Measurements from ENCODE around the gene C10orf67. TPM values are rescaled to one million over a fixed set of nuclear protein-coding genes. Genes with fewer than 3 reads are reported as not detected.

The C10orf67 gene
- total and polyA plus RNA-seq, 9 of the 15 experiments (the other 6 are each of a cell fraction or from before 2014, with no cell fraction given) = not detected

- no peaks in the 10 kb centered on the region for H3K79me2 ChIP-seq (ENCODE audit: control insufficient read depth, insufficient read depth, low read length)
- H3K27me3 ChIP-seq (ENCODE audit: control insufficient read depth in 2 of 2, insufficient read depth in 2 of 2, low read length in 2 of 2) = no peaks in the 10 kb centered on the region
- H3K36me3 ChIP-seq (ENCODE audit: control insufficient read depth, insufficient read depth, low read length) = no peaks in the 10 kb centered on the region
- no peak for DNase-seq (ENCODE audit: extremely low read depth in 1 of 4, low spot score in 3 of 4)
- no peak overlapping the region for H3K4me3 ChIP-seq
- intact Hi-C loops (cut with micrococcal nuclease) (no loop called here), in situ Hi-C loops (cut with MboI) (no loop called here)
- no peak for ATAC-seq
- no peaks in the 10 kb centered on the region for H3K4me1 ChIP-seq (replicated peaks in 1 of 2; ENCODE audit: control insufficient read depth in 2 of 2, insufficient read depth in 2 of 2, low read length in 2 of 2)
- H4K20me1 ChIP-seq (replicated peaks; ENCODE audit: control insufficient read depth, insufficient read depth, low read length) = no peaks in the 10 kb centered on the region
- no peak overlapping the region for H2AFZ ChIP-seq (ENCODE audit: low read depth, low read length)
- no peak overlapping the region for H3K27ac ChIP-seq (ENCODE audit: extremely low read depth, low read depth, low read length)
- ChIA-PET CTCF (ENCODE audit: low intra/inter-chr PET ratio) (no interaction called here), POLR2A (no interaction called here)
- WGBS (ENCODE audit: insufficient coverage, low coverage, missing lambda C conversion rate) = 0% methylated on average over 8 of the region's 8 CpGs
- no peak overlapping the region for H3K9ac ChIP-seq (ENCODE audit: insufficient read depth in 1 of 2, low read depth in 2 of 2, low read length in 2 of 2)
- H3K9me3 ChIP-seq (replicated peaks; ENCODE audit: control insufficient read depth, insufficient read depth, low read depth, low read length) = no peaks in the 10 kb centered on the region
- TF ChIP-seq KAT8 (IDR thresholded peaks at IDR 0.05; ENCODE audit: low read depth) = no peak
- no peak for TF ChIP-seq HIVEP1 (CRISPR knock-in tag; IDR thresholded peaks at IDR 0.05)
- no peak for TF ChIP-seq SREBF2 (CRISPR knock-in tag; IDR thresholded peaks at IDR 0.05)
- H3K9me1 ChIP-seq (ENCODE audit: control insufficient read depth, insufficient read depth, low read length) = no peaks in the 10 kb centered on the region
- BruUV-seq (replicated peaks) = no TSS peak
- FAIRE-seq = no peak
- no peak overlapping the region for H3K4me2 ChIP-seq (ENCODE audit: insufficient read depth, low read length)
Observed at GRCh38 chr10:23359692-23360380, 15.2 kb upstream of the C10orf67 start.

- Histone ChIP-seq H3K9me1 (ENCODE audit: control insufficient read depth, insufficient read depth, low read length) (no peaks in the 10 kb centered on the region), H3K27me3 (ENCODE audit: control insufficient read depth in 2 of 2, insufficient read depth in 2 of 2, low read length in 2 of 2) (no peaks in the 10 kb centered on the region), H3K9ac (ENCODE audit: insufficient read depth in 1 of 2, low read depth in 2 of 2, low read length in 2 of 2) (no peak overlapping the region), H3K9me3 (replicated peaks; ENCODE audit: control insufficient read depth, insufficient read depth, low read depth, low read length) (no peaks in the 10 kb centered on the region), H3K4me3 (no peak overlapping the region), H3K79me2 (ENCODE audit: control insufficient read depth, insufficient read depth, low read length) (no peaks in the 10 kb centered on the region), H3K27ac (ENCODE audit: extremely low read depth, low read depth, low read length) (no peak overlapping the region), H3K36me3 (ENCODE audit: control insufficient read depth, insufficient read depth, low read length) (no peaks in the 10 kb centered on the region), H4K20me1 (replicated peaks; ENCODE audit: control insufficient read depth, insufficient read depth, low read length) (no peaks in the 10 kb centered on the region), H3K4me1 (replicated peaks in 1 of 2; ENCODE audit: control insufficient read depth in 2 of 2, insufficient read depth in 2 of 2, low read length in 2 of 2) (no peaks in the 10 kb centered on the region), H2AFZ (ENCODE audit: low read depth, low read length) (no peak overlapping the region), H3K4me2 (ENCODE audit: insufficient read depth, low read length) (no peak overlapping the region)
- CTCF ChIA-PET (ENCODE audit: low intra/inter-chr PET ratio) = no interaction called here
- DNase-seq (ENCODE audit: extremely low read depth in 1 of 4, low spot score in 3 of 4) (peak in 1 of 4 experiments; percentile 8), ATAC-seq (no peak), FAIRE-seq (no peak)
- WGBS (ENCODE audit: insufficient coverage, low coverage, missing lambda C conversion rate) = 0% methylated on average over 2 of the region's 2 CpGs
- TF ChIP-seq HNRNPLL (IDR thresholded peaks at IDR 0.05; ENCODE audit: low read depth, low read length, poor library complexity, severe bottlenecking) (no peak), CTCF (IDR thresholded peaks at IDR 0.05 in 2 of 3, conservative IDR thresholded peaks at IDR 0.05 in 1 of 3; ENCODE audit: insufficient read depth in 2 of 3, low read depth in 1 of 3, low read length in 3 of 3) (peak in 2 of 3 experiments; percentile 12 to 35; a peak in 2 of 6 replicates), CTCFL (IDR thresholded peaks at IDR 0.05; ENCODE audit: borderline replicate concordance, insufficient read depth, low read depth, low read length, poor library complexity, severe bottlenecking) (peak; percentile 17), SRSF9 (IDR thresholded peaks at IDR 0.05; ENCODE audit: borderline replicate concordance, low read depth, low read length) (no peak), MITF (IDR thresholded peaks at IDR 0.05) (no peak)
- intact Hi-C loops (cut with micrococcal nuclease) = no loop called here
- in situ Hi-C loops (cut with MboI) = no loop called here
- no TSS peak for BruUV-seq (replicated peaks)
- POLR2A ChIA-PET = interaction anchor here (0.9 kb wide), 1 partner anchor 16 kb away, joined by 3 read pairs; no protein-coding TSS in a partner anchor
Observed at GRCh38 chr10:23358357-23358756, 13.8 kb upstream of the C10orf67 start.

Data from K562 (cell line).